Keratinocyte (primary cell): ENCODE data around the gene OR2A25. TPM values are rescaled to one million over a fixed set of nuclear protein-coding genes. Genes with fewer than 3 reads are reported as not detected.

Source experiments
- DNase-seq: peaks from one replicate; pipeline ENCODE4 v3.0.0-alpha.2; 2011; ENCODE audit warnings: low read depth, missing footprints, low spot score
- FAIRE-seq: peaks from 2 replicates; lab custom pipeline; 2011; peaks lifted over from hg19 to GRCh38; lab: Jason Lieb, UNC
- H2AFZ ChIP-seq: 2 replicates; pipeline ENCODE4 v1.6.0; 2012; ENCODE audit warnings: low read length, control low read depth, inconsistent platforms; ENCODE audit not compliant: control insufficient read depth
- H3K27ac ChIP-seq: 2 replicates; pipeline ENCODE4 v1.5.1; 2011; ENCODE audit warnings: low read length; ENCODE audit not compliant: control insufficient read depth, insufficient read depth
- H3K27me3 ChIP-seq: 3 replicates; pipeline ENCODE4 v1.6.0; 2011; ENCODE audit warnings: low read length; ENCODE audit not compliant: control insufficient read depth, insufficient read depth; ENCODE audit errors: extremely low read depth
- H3K36me3 ChIP-seq, 2 experiments: 2 replicates in 1 of 2; 3 replicates in 1 of 2; pipeline ENCODE4 v1.5.1; 2011; ENCODE audit warnings: low read length in 2 of 2, mild to moderate bottlenecking in 1 of 2; ENCODE audit not compliant: control insufficient read depth in 2 of 2, insufficient read depth in 2 of 2; ENCODE audit errors: extremely low read depth in 1 of 2
- H3K4me1 ChIP-seq: 3 replicates; pipeline ENCODE4 v1.5.1; 2011; ENCODE audit warnings: low read length; ENCODE audit not compliant: control insufficient read depth, insufficient read depth; ENCODE audit errors: extremely low read depth
- H3K4me2 ChIP-seq: 3 replicates; pipeline ENCODE4 v1.6.0; 2011; ENCODE audit warnings: low read depth, low read length; ENCODE audit not compliant: control insufficient read depth, insufficient read depth; ENCODE audit errors: extremely low read depth
- H3K4me3 ChIP-seq, 3 experiments: fragments of 200-600 bp in 1 of 3; sonication (generic) in 1 of 3; 2 replicates in 2 of 3; 3 replicates in 1 of 3; pipeline ENCODE4 v1.5.1; 2011 to 2016; ENCODE audit warnings: low read length in 3 of 3, mild to moderate bottlenecking in 3 of 3, control low read depth in 2 of 3, inconsistent platforms in 1 of 3, low read depth in 1 of 3, mixed read lengths in 1 of 3, mixed run types in 1 of 3, moderate library complexity in 1 of 3; ENCODE audit not compliant: control insufficient read depth in 2 of 3, insufficient read depth in 2 of 3; ENCODE audit errors: extremely low read depth in 1 of 3
- H3K79me2 ChIP-seq: 2 replicates; pipeline ENCODE4 v1.6.0; 2012; ENCODE audit warnings: low read length; ENCODE audit not compliant: control insufficient read depth, insufficient read depth
- H3K9ac ChIP-seq: 3 replicates; pipeline ENCODE4 v1.6.0; 2011; ENCODE audit warnings: low read length; ENCODE audit not compliant: control insufficient read depth, insufficient read depth; ENCODE audit errors: extremely low read depth
- H3K9me1 ChIP-seq: 3 replicates; pipeline ENCODE4 v1.6.0; 2011; ENCODE audit warnings: low read length; ENCODE audit not compliant: control insufficient read depth, insufficient read depth; ENCODE audit errors: extremely low read depth
- H3K9me3 ChIP-seq: 2 replicates; pipeline ENCODE4 v1.5.1; 2012; ENCODE audit warnings: low read depth, low read length; ENCODE audit not compliant: control insufficient read depth
- H4K20me1 ChIP-seq: 3 replicates; pipeline ENCODE4 v1.6.0; 2011; ENCODE audit warnings: low read length; ENCODE audit not compliant: control insufficient read depth, insufficient read depth; ENCODE audit errors: extremely low read depth
- EZH2 ChIP-seq: IDR thresholded peaks from one replicate; pipeline ENCODE4 v1.6.1; 2012; ENCODE audit warnings: inconsistent platforms, mild to moderate bottlenecking, low read length, moderate library complexity
- dilution Hi-C: fragments of 300-500 bp; cut with MboI; formaldehyde crosslinking; loops from one replicate; pipeline ENCODE4 v1.7.0; 2020; ENCODE audit warnings: low sequenced_read_pairs; ENCODE audit not compliant: extremely low pct_ligation_motif_present
- polyA plus RNA-seq, 5 experiments: library from polyadenylated mRNA; depleted of rRNA in 3 of 5; stranded (reverse) in 3 of 5; stranded (forward) in 1 of 5; unstranded in 1 of 5; fragments of >200 nt; gene quantifications; 1 replicate in 1 of 5; 2 replicates in 3 of 5; 3 replicates in 1 of 5; pipeline versions ENCODE4 v1.2.1 to v1.2.3, GENCODE V29; 2011 to 2012; ENCODE audit warnings: missing spikeins in 2 of 5, low read depth in 1 of 5, low replicate concordance in 1 of 5
- TF ChIP-seq, protein P1 (sequence below), 3 experiments: IDR thresholded peaks in 1 of 3; conservative IDR thresholded peaks in 1 of 3; optimal IDR thresholded peaks in 1 of 3; 2 replicates in 2 of 3; 3 replicates in 1 of 3; pipeline versions ENCODE3 to v1.5.1; 2011; ENCODE audit warnings: low read length in 3 of 3, mild to moderate bottlenecking in 3 of 3, moderate library complexity in 2 of 3, control low read depth in 1 of 3, inconsistent platforms in 1 of 3; ENCODE audit not compliant: insufficient read depth in 2 of 3; ENCODE audit errors: extremely low read depth in 1 of 3

The OR2A25 gene
- polyA plus RNA-seq, 1 donor (not counting 4 experiments of a cell fraction or from before 2014, with no cell fraction given) = not detected

DNA sequence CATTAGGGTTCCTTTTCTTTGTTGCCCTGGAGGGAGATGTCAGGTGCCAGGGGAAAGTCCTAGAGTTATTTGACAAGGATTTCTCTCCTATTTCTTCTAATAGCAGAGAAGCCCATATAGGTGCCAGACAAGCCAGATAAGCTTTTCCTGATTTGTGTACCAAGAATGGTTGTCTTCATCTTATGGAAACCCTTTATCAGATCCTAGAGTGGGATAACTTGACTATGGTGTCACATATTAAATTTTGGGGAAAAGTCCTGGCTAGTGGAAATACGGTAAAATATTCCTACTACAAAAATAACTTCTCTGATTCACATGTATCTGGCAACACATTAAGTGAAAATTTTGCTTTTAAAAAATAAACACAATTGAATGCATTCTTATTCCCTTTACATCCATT lies 17.6 kb downstream of the OR2A25 start:
- Histone ChIP-seq H4K20me1 (no peaks in the 10 kb centered on the region), H3K9me3 (no peaks in the 10 kb centered on the region), H3K27ac (no peak overlapping the region), H2AFZ (no peak overlapping the region), H3K9me1 (no peaks in the 10 kb centered on the region), H3K27me3 (no peaks in the 10 kb centered on the region), H3K9ac (no peak overlapping the region), H3K4me1 (no peaks in the 10 kb centered on the region), H3K4me3 (no peak overlapping the region), H3K79me2 (no peaks in the 10 kb centered on the region), H3K4me2 (no peak overlapping the region), H3K36me3 (no peaks in the 10 kb centered on the region)
- DNase-seq (no peak), FAIRE-seq (no peak)
- TF ChIP-seq, protein P1, sequence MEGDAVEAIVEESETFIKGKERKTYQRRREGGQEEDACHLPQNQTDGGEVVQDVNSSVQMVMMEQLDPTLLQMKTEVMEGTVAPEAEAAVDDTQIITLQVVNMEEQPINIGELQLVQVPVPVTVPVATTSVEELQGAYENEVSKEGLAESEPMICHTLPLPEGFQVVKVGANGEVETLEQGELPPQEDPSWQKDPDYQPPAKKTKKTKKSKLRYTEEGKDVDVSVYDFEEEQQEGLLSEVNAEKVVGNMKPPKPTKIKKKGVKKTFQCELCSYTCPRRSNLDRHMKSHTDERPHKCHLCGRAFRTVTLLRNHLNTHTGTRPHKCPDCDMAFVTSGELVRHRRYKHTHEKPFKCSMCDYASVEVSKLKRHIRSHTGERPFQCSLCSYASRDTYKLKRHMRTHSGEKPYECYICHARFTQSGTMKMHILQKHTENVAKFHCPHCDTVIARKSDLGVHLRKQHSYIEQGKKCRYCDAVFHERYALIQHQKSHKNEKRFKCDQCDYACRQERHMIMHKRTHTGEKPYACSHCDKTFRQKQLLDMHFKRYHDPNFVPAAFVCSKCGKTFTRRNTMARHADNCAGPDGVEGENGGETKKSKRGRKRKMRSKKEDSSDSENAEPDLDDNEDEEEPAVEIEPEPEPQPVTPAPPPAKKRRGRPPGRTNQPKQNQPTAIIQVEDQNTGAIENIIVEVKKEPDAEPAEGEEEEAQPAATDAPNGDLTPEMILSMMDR (optimal IDR thresholded peaks at IDR 0.05 in 1 of 3, IDR thresholded peaks at IDR 0.05 in 1 of 3, conservative IDR thresholded peaks at IDR 0.05 in 1 of 3; ENCODE audit: extremely low read depth in 1 of 3, insufficient read depth in 2 of 3, low read length in 3 of 3) = no peak
- TF ChIP-seq EZH2 = no peak
- dilution Hi-C loops = no loop called here

- H3K36me3 ChIP-seq = no peaks in the 10 kb centered on the region
- no peaks in the 10 kb centered on the region for H3K27me3 ChIP-seq
- H3K4me2 ChIP-seq = no peak overlapping the region
- DNase-seq (no peak), FAIRE-seq (no peak)
- no peak overlapping the region for H2AFZ ChIP-seq
- H3K9me1 ChIP-seq = no peaks in the 10 kb centered on the region
- dilution Hi-C loops = no loop called here
- H3K9ac ChIP-seq = no peak overlapping the region
- no peaks in the 10 kb centered on the region for H3K79me2 ChIP-seq
- H3K4me3 ChIP-seq = no peak overlapping the region
- H3K4me1 ChIP-seq = no peaks in the 10 kb centered on the region
- no peaks in the 10 kb centered on the region for H4K20me1 ChIP-seq
- no peaks in the 10 kb centered on the region for H3K9me3 ChIP-seq
- TF ChIP-seq, protein P1 (optimal IDR thresholded peaks at IDR 0.05 in 1 of 3, IDR thresholded peaks at IDR 0.05 in 1 of 3, conservative IDR thresholded peaks at IDR 0.05 in 1 of 3; ENCODE audit: extremely low read depth in 1 of 3, insufficient read depth in 2 of 3, low read length in 3 of 3) = no peak
- TF ChIP-seq EZH2 = no peak
- H3K27ac ChIP-seq = no peak overlapping the region
Observed at GRCh38 chr7:144090667-144091066, 21.1 kb downstream of the OR2A25 start.
